ENCODE measurements around the gene PCDHGA3.
"Not testable (repeated sequence)": the region's sequence is repeated elsewhere in the genome, so short reads cannot be mapped to it uniquely, and the experiment has no call there.

The PCDHGA3 gene

GRCh38 chr5:141346017-141346416 lies 2.4 kb downstream of the PCDHGA3 start:
- DNase-seq (ENCODE audit: low read depth in 2 of 2) = not testable (repeated sequence)

GRCh38 chr5:141349917-141350619 lies 6.4 kb downstream of the PCDHGA3 start, which contains the start of gene PCDHGB1:
Gene PCDHGB1 (plus strand): TSS chr5:141350099. CDS start chr5:141350261, 162 bp downstream.
- DNase-seq (ENCODE audit: low read depth in 2 of 2) = no peak

- no peak for DNase-seq (ENCODE audit: low read depth in 2 of 2)
These were observed 8.0 kb downstream of the PCDHGA3 start for GRCh38 chr5:141351591-141351990.

GRCh38 chr5:141354900-141355469 lies 11.4 kb downstream of the PCDHGA3 start, which contains the start of gene PCDHGA4:
Gene PCDHGA4 (plus strand): TSS chr5:141355021. CDS start chr5:141355108, 87 bp downstream.
- DNase-seq (ENCODE audit: low read depth in 2 of 2) = no peak

- no peak for DNase-seq (ENCODE audit: low read depth in 2 of 2)
These were observed 12.0 kb downstream of the PCDHGA3 start for GRCh38 chr5:141355641-141356040.

GRCh38 chr5:141356133-141356532 lies 12.5 kb downstream of the PCDHGA3 start:
- DNase-seq (ENCODE audit: low read depth in 2 of 2) = no peak

- no peak for DNase-seq (ENCODE audit: low read depth in 2 of 2)
These were observed 13.3 kb downstream of the PCDHGA3 start for GRCh38 chr5:141356950-141357349.

GRCh38 chr5:141359790-141360426 lies 16.3 kb downstream of the PCDHGA3 start, which contains the start of gene PCDHGB2:
Gene PCDHGB2 (plus strand): TSS chr5:141359994. CDS start chr5:141360136, 142 bp downstream.
- no peak for DNase-seq (ENCODE audit: low read depth in 2 of 2)

DNA sequence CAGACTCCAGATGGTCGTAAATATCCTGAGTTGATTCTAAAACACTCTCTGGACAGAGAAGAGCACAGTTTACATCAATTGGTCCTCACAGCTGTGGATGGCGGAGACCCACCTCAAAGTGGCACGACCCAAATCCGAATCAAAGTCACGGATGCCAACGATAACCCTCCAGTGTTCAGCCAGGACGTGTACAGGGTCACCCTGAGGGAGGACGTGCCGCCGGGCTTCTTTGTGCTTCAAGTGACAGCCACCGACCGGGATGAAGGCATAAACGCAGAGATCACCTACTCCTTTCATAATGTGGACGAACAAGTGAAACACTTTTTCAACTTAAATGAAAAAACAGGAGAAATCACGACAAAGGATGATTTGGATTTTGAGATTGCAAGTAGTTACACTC lies 17.1 kb downstream of the PCDHGA3 start:
- DNase-seq (ENCODE audit: low read depth in 2 of 2) = no peak

GRCh38 chr5:141362719-141363118 lies 19.1 kb downstream of the PCDHGA3 start:
- no peak for DNase-seq (ENCODE audit: low read depth in 2 of 2)

GRCh38 chr5:141363952-141364660 lies 20.5 kb downstream of the PCDHGA3 start, which contains the start of gene PCDHGA5:
Gene PCDHGA5 (plus strand): TSS chr5:141364162. CDS start chr5:141364331, 169 bp downstream.
- no peak for DNase-seq (ENCODE audit: low read depth in 2 of 2)

DNA sequence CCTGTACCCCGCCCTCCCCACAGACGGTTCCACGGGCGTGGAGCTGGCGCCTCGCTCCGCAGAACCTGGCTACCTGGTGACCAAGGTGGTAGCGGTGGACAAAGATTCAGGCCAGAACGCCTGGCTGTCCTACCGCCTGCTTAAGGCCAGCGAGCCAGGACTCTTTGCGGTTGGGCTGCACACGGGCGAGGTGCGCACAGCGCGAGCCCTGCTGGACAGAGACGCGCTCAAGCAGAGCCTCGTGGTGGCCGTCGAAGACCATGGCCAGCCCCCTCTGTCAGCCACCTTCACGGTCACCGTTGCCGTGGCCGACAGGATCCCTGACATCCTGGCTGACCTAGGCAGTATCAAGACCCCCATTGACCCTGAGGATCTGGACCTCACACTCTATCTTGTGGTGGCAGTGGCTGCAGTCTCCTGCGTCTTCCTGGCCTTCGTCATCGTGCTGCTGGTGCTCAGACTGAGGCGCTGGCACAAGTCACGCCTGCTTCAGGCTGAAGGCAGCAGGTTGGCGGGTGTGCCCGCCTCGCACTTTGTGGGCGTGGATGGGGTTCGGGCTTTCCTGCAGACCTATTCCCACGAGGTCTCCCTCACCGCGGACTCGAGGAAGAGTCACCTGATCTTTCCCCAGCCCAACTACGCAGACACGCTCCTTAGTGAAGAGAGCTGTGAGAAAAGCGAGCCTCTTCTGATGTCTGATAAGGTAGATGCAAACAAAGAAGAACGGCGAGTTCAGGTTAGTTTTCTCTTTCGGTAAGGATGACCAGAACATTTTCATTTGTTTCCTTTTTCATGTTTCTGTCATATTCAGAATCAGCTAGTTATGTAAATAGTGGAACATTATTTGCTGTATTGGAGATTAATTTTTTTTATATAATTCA lies 22.6 kb downstream of the PCDHGA3 start:
- DNase-seq (ENCODE audit: low read depth in 2 of 2) = no peak

GRCh38 chr5:141369994-141370848 lies 26.6 kb downstream of the PCDHGA3 start, which contains the start of gene PCDHGB3:
Gene PCDHGB3 (plus strand): TSS chr5:141370242. CDS start chr5:141370395, 153 bp downstream.
- no peak for DNase-seq (ENCODE audit: low read depth in 2 of 2)

- DNase-seq (ENCODE audit: low read depth in 2 of 2) = no peak
These were observed 28.2 kb downstream of the PCDHGA3 start for GRCh38 chr5:141371572-141372475.

DNA sequence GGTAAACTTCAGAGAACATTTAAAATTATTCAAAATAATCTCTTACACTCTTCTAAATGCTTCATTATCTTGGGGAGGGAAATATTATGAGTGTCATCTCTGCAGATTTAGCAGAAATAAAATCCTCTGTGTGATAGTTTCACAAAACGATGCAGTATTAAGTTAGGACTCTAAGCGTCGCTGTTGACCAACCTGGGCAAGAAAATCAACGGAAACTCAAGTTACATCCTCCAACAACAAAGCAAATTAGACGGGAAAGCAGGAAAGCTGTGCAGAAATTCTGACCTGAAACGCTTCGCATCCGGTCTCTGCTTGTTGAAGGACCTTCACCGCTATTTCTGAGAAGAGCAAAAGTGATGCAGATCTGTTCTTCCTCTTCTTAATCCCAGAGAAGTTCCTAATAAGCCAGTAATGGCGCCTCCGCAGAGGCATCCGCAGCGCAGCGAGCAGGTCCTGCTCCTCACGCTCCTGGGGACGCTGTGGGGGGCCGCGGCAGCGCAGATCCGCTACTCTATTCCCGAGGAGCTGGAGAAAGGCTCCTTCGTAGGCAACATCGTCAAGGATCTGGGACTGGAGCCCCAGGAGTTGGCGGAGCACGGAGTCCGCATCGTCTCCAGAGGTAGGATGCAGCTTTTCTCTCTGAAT lies 30.2 kb downstream of the PCDHGA3 start, which contains the start of gene PCDHGA6:
Gene PCDHGA6 (plus strand): TSS at position 219 of the 645 bp plus-strand sequence. CDS start 193 bp downstream, at position 412.
- DNase-seq (ENCODE audit: low read depth in 2 of 2) = no peak

GRCh38 chr5:141374627-141375026 lies 31.0 kb downstream of the PCDHGA3 start:
- no peak for DNase-seq (ENCODE audit: low read depth in 2 of 2)

DNA sequence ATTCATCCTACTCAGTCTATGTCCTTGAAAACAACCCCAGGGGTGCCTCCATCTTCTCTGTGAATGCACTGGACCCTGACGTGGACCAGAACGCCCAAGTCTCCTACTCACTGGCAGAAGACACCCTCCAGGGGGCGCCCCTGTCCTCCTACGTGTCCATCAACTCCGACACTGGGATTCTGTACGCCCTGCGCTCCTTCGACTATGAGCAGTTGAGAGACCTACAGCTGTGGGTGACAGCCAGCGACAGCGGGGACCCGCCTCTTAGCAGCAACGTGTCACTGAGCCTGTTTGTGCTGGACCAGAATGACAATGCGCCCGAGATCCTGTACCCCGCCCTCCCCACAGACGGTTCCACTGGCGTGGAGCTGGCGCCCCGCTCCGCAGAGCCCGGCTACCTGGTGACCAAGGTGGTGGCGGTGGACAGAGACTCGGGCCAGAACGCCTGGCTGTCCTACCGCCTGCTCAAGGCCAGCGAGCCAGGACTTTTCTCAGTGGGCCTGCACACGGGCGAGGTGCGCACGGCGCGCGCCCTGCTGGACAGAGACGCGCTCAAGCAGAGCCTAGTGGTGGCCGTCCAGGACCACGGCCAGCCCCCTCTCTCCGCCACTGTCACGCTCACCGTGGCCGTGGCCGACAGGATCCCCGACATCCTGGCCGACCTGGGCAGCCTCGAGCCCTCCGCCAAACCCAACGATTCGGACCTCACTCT lies 32.0 kb downstream of the PCDHGA3 start:
- not testable (repeated sequence) for DNase-seq (ENCODE audit: low read depth in 2 of 2)
